ENCODE measurements around the gene LMX1A. TPM values are rescaled to one million over a fixed set of nuclear protein-coding genes. Genes with fewer than 3 reads are reported as not detected.

Gene LMX1A
- total RNA-seq, 2 experiments from 2014 or later, result not detected

- Mint-ChIP-seq H3K4me3 (no peak overlapping the region), H3K27ac (no peak overlapping the region), H3K4me1 (ENCODE audit: low read depth) (peaks cover 4% of the 10 kb centered on the region), H3K9me3 (peaks cover 2% of the 10 kb centered on the region), H3K36me3 (ENCODE audit: low read depth) (no peaks in the 10 kb centered on the region), H3K27me3 (peaks cover 66% of the 10 kb centered on the region)
- no peak for DNase-seq
- Histone ChIP-seq H3K36me3 (ENCODE audit: insufficient read depth, low read length) (no peaks in the 10 kb centered on the region), H3K27me3 (ENCODE audit: control insufficient read depth in 1 of 2, insufficient read depth in 2 of 2, low read length in 2 of 2) (peaks cover 7 to 9% of the 10 kb centered on the region in 2 experiments), H3K4me3 (ENCODE audit: low read length) (no peak overlapping the region), H3K9me3 (ENCODE audit: control insufficient read depth in 1 of 2, insufficient read depth in 1 of 2, low read length in 2 of 2) (peaks cover 0 to under 1% of the 10 kb centered on the region in 2 experiments), H3K27ac (ENCODE audit: low read depth in 1 of 2, low read length in 2 of 2) (no peak overlapping the region), H3K4me1 (ENCODE audit: insufficient read depth, low read length) (peaks cover under 1% of the 10 kb centered on the region)
- TF ChIP-seq, protein P1, sequence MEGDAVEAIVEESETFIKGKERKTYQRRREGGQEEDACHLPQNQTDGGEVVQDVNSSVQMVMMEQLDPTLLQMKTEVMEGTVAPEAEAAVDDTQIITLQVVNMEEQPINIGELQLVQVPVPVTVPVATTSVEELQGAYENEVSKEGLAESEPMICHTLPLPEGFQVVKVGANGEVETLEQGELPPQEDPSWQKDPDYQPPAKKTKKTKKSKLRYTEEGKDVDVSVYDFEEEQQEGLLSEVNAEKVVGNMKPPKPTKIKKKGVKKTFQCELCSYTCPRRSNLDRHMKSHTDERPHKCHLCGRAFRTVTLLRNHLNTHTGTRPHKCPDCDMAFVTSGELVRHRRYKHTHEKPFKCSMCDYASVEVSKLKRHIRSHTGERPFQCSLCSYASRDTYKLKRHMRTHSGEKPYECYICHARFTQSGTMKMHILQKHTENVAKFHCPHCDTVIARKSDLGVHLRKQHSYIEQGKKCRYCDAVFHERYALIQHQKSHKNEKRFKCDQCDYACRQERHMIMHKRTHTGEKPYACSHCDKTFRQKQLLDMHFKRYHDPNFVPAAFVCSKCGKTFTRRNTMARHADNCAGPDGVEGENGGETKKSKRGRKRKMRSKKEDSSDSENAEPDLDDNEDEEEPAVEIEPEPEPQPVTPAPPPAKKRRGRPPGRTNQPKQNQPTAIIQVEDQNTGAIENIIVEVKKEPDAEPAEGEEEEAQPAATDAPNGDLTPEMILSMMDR (IDR thresholded peaks at IDR 0.05), result no peak
- intact Hi-C loops (cut with DNase I, micrococcal nuclease), result no loop called here
- ChIA-PET POLR2A (no interaction called here), CTCF (no interaction called here)
- no peak for ATAC-seq (ENCODE audit: poor library complexity)
Observed at GRCh38 chr1:165381745-165382505, 25.4 kb upstream of the LMX1A start.

- DNase-seq (no peak), ATAC-seq (ENCODE audit: poor library complexity) (no peak)
- TF ChIP-seq, protein P1 (IDR thresholded peaks at IDR 0.05), result no peak
- Histone ChIP-seq H3K36me3 (ENCODE audit: insufficient read depth, low read length) (no peaks in the 10 kb centered on the region), H3K27ac (ENCODE audit: low read depth in 1 of 2, low read length in 2 of 2) (no peak overlapping the region), H3K4me1 (ENCODE audit: insufficient read depth, low read length) (peaks cover 20% of the 10 kb centered on the region), H3K9me3 (ENCODE audit: control insufficient read depth in 1 of 2, insufficient read depth in 1 of 2, low read length in 2 of 2) (peaks cover 0 to 7% of the 10 kb centered on the region in 2 experiments), H3K27me3 (ENCODE audit: control insufficient read depth in 1 of 2, insufficient read depth in 2 of 2, low read length in 2 of 2) (peaks cover 43 to 53% of the 10 kb centered on the region in 2 experiments), H3K4me3 (ENCODE audit: low read length) (peak overlapping the region; percentile 30)
- ChIA-PET POLR2A (interaction anchor here (0.9 to 1.2 kb wide), 2 partner anchors 15 to 163 kb away, joined by 3 read pairs; no protein-coding TSS in a partner anchor), CTCF (interaction anchor here (0.9 to 2.8 kb wide), 3 partner anchors 9 to 216 kb away, joined by 3 to 20 read pairs (median 4); no protein-coding TSS in a partner anchor)
- Mint-ChIP-seq H3K4me1 (ENCODE audit: low read depth) (peaks cover 18% of the 10 kb centered on the region), H3K9me3 (peaks cover 2% of the 10 kb centered on the region), H3K27me3 (peaks cover 75% of the 10 kb centered on the region), H3K4me3 (peak overlapping the region; percentile 70), H3K36me3 (ENCODE audit: low read depth) (no peaks in the 10 kb centered on the region), H3K27ac (no peak overlapping the region)
- intact Hi-C loops (cut with DNase I, micrococcal nuclease), result no loop called here
Observed at GRCh38 chr1:165376811-165377311, 20.3 kb upstream of the LMX1A start.

DNA sequence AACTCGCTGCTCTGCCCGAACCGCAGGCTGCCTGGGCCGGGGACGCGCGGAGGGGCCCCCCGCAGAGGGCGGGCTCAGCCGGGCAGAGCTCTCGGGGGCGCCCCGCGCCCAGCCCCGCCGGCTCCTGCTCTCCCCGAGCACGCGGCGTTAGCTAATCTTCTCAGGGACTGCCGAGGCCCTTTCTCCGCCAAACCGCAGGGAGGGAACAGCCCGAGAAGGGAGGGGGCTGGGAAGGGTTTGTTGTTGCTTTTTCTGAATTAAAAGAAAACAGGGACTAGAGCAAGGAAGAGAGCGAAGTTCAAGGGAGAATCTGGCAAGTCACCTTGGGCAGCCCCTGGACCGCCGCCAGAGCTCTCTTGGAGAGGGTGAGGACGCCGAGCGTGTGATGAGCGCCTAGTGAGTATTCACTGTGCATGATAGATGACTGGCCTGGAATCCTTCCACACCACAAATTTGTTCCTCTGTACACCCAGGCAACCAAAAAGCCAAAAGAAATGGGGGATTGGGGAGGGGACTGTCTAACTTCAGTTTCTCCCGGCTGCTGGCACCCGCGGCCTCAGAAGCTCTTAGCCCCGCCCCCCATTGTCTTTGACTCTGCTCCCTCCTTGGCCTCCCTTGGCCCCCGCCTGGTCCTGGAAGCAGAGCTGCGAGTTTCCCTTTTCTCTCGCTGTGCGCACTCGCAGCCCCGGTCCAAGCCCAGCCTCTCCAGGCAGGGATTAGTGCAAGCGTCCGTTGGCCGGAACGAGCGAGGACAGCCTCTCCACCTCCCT lies 19.7 kb upstream of the LMX1A start:
- Histone ChIP-seq H3K27me3 (ENCODE audit: control insufficient read depth in 1 of 2, insufficient read depth in 2 of 2, low read length in 2 of 2) (peaks cover 43 to 57% of the 10 kb centered on the region in 2 experiments), H3K36me3 (ENCODE audit: insufficient read depth, low read length) (no peaks in the 10 kb centered on the region), H3K4me1 (ENCODE audit: insufficient read depth, low read length) (peaks cover 20% of the 10 kb centered on the region), H3K27ac (ENCODE audit: low read depth in 1 of 2, low read length in 2 of 2) (no peak overlapping the region), H3K9me3 (ENCODE audit: control insufficient read depth in 1 of 2, insufficient read depth in 1 of 2, low read length in 2 of 2) (peaks cover 0 to 7% of the 10 kb centered on the region in 2 experiments), H3K4me3 (ENCODE audit: low read length) (peak overlapping the region; percentile 30)
- ATAC-seq (ENCODE audit: poor library complexity), result peak; percentile 57
- H3K9me3 Mint-ChIP-seq, result peaks cover 2% of the 10 kb centered on the region
- CTCF ChIA-PET, result interaction anchor here (1.1 to 2.8 kb wide), 2 partner anchors 9 to 216 kb away, joined by 4 to 20 read pairs; no protein-coding TSS in a partner anchor
- H3K27me3 Mint-ChIP-seq, result peaks cover 76% of the 10 kb centered on the region
- DNase-seq, result peak in 8 of 14 experiments; percentile 4 to 56 (median 14)
- TF ChIP-seq, protein P1 (IDR thresholded peaks at IDR 0.05), result no peak
- POLR2A ChIA-PET, result interaction anchor here (0.7 to 1.2 kb wide), 4 partner anchors 16 to 327 kb away, joined by 3 read pairs; no protein-coding TSS in a partner anchor
- no peaks in the 10 kb centered on the region for H3K36me3 Mint-ChIP-seq (ENCODE audit: low read depth)
- H3K27ac Mint-ChIP-seq, result no peak overlapping the region
- H3K4me3 Mint-ChIP-seq, result peak overlapping the region; percentile 70
- peaks cover 18% of the 10 kb centered on the region for H3K4me1 Mint-ChIP-seq (ENCODE audit: low read depth)
- intact Hi-C loops (cut with DNase I, micrococcal nuclease), result no loop called here
